H1 (cell line): ENCODE measurements around the gene YIF1A. TPM values are rescaled to one million over a fixed set of nuclear protein-coding genes. Genes with fewer than 3 reads are reported as not detected.

Source experiments
- CTCF ChIA-PET: fragments of 300-600 bp; sonication (Branson Sonifier 250); formaldehyde crosslinking; loops from one replicate; lab custom pipeline; 2021; ENCODE audit not compliant: partially characterized antibody; lab: Charles Lee
- POLR2A ChIA-PET: fragments of 300-600 bp; sonication (Branson Sonifier 250); formaldehyde crosslinking; loops from one replicate; lab custom pipeline; 2021; ENCODE audit warnings: inconsistent platforms; ENCODE audit not compliant: partially characterized antibody; lab: Charles Lee
- DNase-seq, 2 experiments: peaks; one replicate each; pipeline versions ENCODE4 v3.0.0 to v3.0.0-alpha.2; 2010 to 2022; ENCODE audit warnings: low spot score in 2 of 2, low read depth in 1 of 2, mixed read lengths in 1 of 2
- FAIRE-seq: peaks from 2 replicates; lab custom pipeline; 2011; peaks lifted over from hg19 to GRCh38; lab: Jason Lieb, UNC
- H2AFZ ChIP-seq: 2 replicates; pipeline ENCODE4 v1.8.1; 2012; ENCODE audit warnings: low read length, inconsistent platforms
- H2AK5ac ChIP-seq: 2 replicates; pipeline ENCODE4 v1.6.1; 2013; ENCODE audit warnings: low read depth, low read length
- H2BK120ac ChIP-seq: replicated peaks from 2 replicates; pipeline ENCODE3; 2013; ENCODE audit warnings: low read depth, low read length, inconsistent platforms
- H2BK12ac ChIP-seq: 2 replicates; pipeline ENCODE4 v1.6.1; 2013; ENCODE audit warnings: low read depth, low read length
- H2BK15ac ChIP-seq: 2 replicates; pipeline ENCODE4 v1.6.1; 2013; ENCODE audit warnings: low read length
- H2BK20ac ChIP-seq: 2 replicates; pipeline ENCODE4 v1.6.1; 2013; ENCODE audit warnings: low read length
- H2BK5ac ChIP-seq: 2 replicates; pipeline ENCODE4 v1.6.1; 2013; ENCODE audit warnings: low read depth, low read length
- H3K14ac ChIP-seq: 2 replicates; pipeline ENCODE4 v1.6.1; 2013; ENCODE audit warnings: inconsistent platforms; ENCODE audit not compliant: insufficient read length
- H3K18ac ChIP-seq: 2 replicates; pipeline ENCODE4 v1.6.1; 2013; ENCODE audit warnings: low read length; ENCODE audit errors: extremely low read depth
- H3K23ac ChIP-seq: 2 replicates; pipeline ENCODE4 v1.6.1; 2013; ENCODE audit warnings: inconsistent platforms; ENCODE audit not compliant: insufficient read length
- H3K23me2 ChIP-seq: 2 replicates; pipeline ENCODE4 v1.6.1; 2013; ENCODE audit warnings: low read depth, low read length
- H3K27ac ChIP-seq: 2 replicates; pipeline ENCODE4 v1.6.1; 2011; ENCODE audit warnings: low read depth, low read length, inconsistent platforms
- H3K27me3 ChIP-seq, 4 experiments: replicated peaks in 1 of 4; 1 replicate in 1 of 4; 2 replicates in 3 of 4; pipeline versions ENCODE4 v1.6.1 to v1.8.1; 2011 to 2013; ENCODE audit warnings: low read length in 3 of 4, mild to moderate bottlenecking in 3 of 4, inconsistent platforms in 2 of 4, mixed read lengths in 2 of 4, moderate library complexity in 1 of 4; ENCODE audit not compliant: control insufficient read depth in 3 of 4, insufficient read depth in 3 of 4; ENCODE audit errors: extremely low read depth in 1 of 4
- H3K36me3 ChIP-seq, 4 experiments: 2 replicates each; pipeline versions ENCODE4 v1.6.1 to v1.8.1; 2011 to 2013; ENCODE audit warnings: mild to moderate bottlenecking in 4 of 4, low read length in 3 of 4, moderate library complexity in 2 of 4, control low read depth in 1 of 4, inconsistent platforms in 1 of 4; ENCODE audit not compliant: insufficient read depth in 4 of 4, control insufficient read depth in 2 of 4
- H3K4ac ChIP-seq: replicated peaks from 2 replicates; pipeline ENCODE3; 2013; ENCODE audit warnings: low read length, low read depth, mixed read lengths, inconsistent platforms; ENCODE audit not compliant: insufficient read length
- H3K4me1 ChIP-seq, 4 experiments: replicated peaks in 1 of 4; 1 replicate in 1 of 4; 2 replicates in 3 of 4; pipeline versions ENCODE4 v1.6.1 to v1.8.1; 2011 to 2013; ENCODE audit warnings: low read length in 3 of 4, inconsistent platforms in 2 of 4, mixed read lengths in 1 of 4; ENCODE audit not compliant: insufficient read depth in 4 of 4, control insufficient read depth in 3 of 4
- H3K4me2 ChIP-seq, 2 experiments: 2 replicates each; pipeline versions ENCODE4 v1.6.1 to v1.8.1; 2011 to 2013; ENCODE audit warnings: low read depth in 2 of 2, low read length in 2 of 2, control low read depth in 1 of 2, inconsistent platforms in 1 of 2, mild to moderate bottlenecking in 1 of 2; ENCODE audit not compliant: insufficient read depth in 1 of 2
- H3K4me3 ChIP-seq, 4 experiments: fragments of 200-600, 300-600 bp in 1 of 4; sonication (generic), shearing (Covaris generic), sonication (Bioruptor Twin) in 1 of 4; 2 replicates each; pipeline versions ENCODE4 v1.5.1 to v1.8.1; 2011 to 2016; ENCODE audit warnings: low read length in 4 of 4, low read depth in 3 of 4, control low read depth in 2 of 4, inconsistent platforms in 2 of 4, mild to moderate bottlenecking in 2 of 4, mixed read lengths in 1 of 4, moderate library complexity in 1 of 4; ENCODE audit not compliant: insufficient read depth in 2 of 4; ENCODE audit errors: extremely low read depth in 1 of 4
- H3K56ac ChIP-seq: replicated peaks from 2 replicates; pipeline ENCODE3; 2013; ENCODE audit warnings: low read depth, mild to moderate bottlenecking, mixed read lengths, low read length, inconsistent platforms; ENCODE audit not compliant: insufficient read length
- H3K79me1 ChIP-seq: 2 replicates; pipeline ENCODE4 v1.6.1; 2013; ENCODE audit warnings: low read depth, low read length, control low read depth
- H3K79me2 ChIP-seq, 2 experiments: 2 replicates each; pipeline versions ENCODE4 v1.6.1 to v1.8.1; 2012 to 2013; ENCODE audit warnings: low read length in 2 of 2, mild to moderate bottlenecking in 2 of 2, inconsistent platforms in 1 of 2; ENCODE audit not compliant: insufficient read depth in 2 of 2, control insufficient read depth in 1 of 2
- H3K9ac ChIP-seq, 4 experiments: replicated peaks in 1 of 4; 1 replicate in 1 of 4; 2 replicates in 3 of 4; pipeline versions ENCODE4 v1.6.1 to v1.8.1; 2011 to 2013; ENCODE audit warnings: low read depth in 3 of 4, low read length in 3 of 4, control low read depth in 2 of 4, mild to moderate bottlenecking in 2 of 4, moderate library complexity in 2 of 4, inconsistent platforms in 1 of 4; ENCODE audit errors: extremely low read depth in 1 of 4
- H3K9me3 ChIP-seq, 2 experiments: 2 replicates each; pipeline versions ENCODE4 v1.6.1 to v1.8.1; 2012 to 2013; ENCODE audit warnings: mild to moderate bottlenecking in 2 of 2, moderate library complexity in 2 of 2, control low read depth in 1 of 2, inconsistent platforms in 1 of 2, low read depth in 1 of 2, low read length in 1 of 2, mixed read lengths in 1 of 2; ENCODE audit not compliant: insufficient read depth in 2 of 2
- H4K20me1 ChIP-seq, 2 experiments: replicated peaks in 1 of 2; 2 replicates each; pipeline versions ENCODE3 to v1.8.1; 2011 to 2013; ENCODE audit warnings: inconsistent platforms in 2 of 2, low read length in 2 of 2, mild to moderate bottlenecking in 1 of 2; ENCODE audit not compliant: insufficient read depth in 2 of 2, control insufficient read depth in 1 of 2
- H4K5ac ChIP-seq: 2 replicates; pipeline ENCODE4 v1.6.1; 2013; ENCODE audit warnings: low read length, low read depth, mixed read lengths, inconsistent platforms; ENCODE audit not compliant: insufficient read length
- H4K8ac ChIP-seq: 2 replicates; pipeline ENCODE4 v1.8.0; 2013; ENCODE audit warnings: mild to moderate bottlenecking, moderate library complexity, low read length, inconsistent platforms; ENCODE audit not compliant: insufficient read depth; ENCODE audit errors: extremely low read depth
- H4K91ac ChIP-seq: replicated peaks from 2 replicates; pipeline ENCODE3; 2013; ENCODE audit warnings: low read length, mixed read lengths, inconsistent platforms; ENCODE audit not compliant: insufficient read length
- BRCA1 ChIP-seq: IDR thresholded peaks from 2 replicates; pipeline ENCODE4 v1.6.1; 2012; ENCODE audit warnings: low read depth, low read length, improper control_type of control experiment
- CTBP2 ChIP-seq: IDR thresholded peaks from 2 replicates; pipeline ENCODE4 v1.7.0; 2011; ENCODE audit warnings: borderline replicate concordance, mild to moderate bottlenecking, moderate library complexity, mixed read lengths, low read length; ENCODE audit not compliant: insufficient read depth, insufficient read length
- EZH2 ChIP-seq: fragments of 200-600 bp; sonication (generic); IDR thresholded peaks from 2 replicates; pipeline ENCODE4 v1.7.1; 2012; ENCODE audit warnings: low read depth, mild to moderate bottlenecking, moderate library complexity, low read length, inconsistent platforms; ENCODE audit not compliant: severe bottlenecking
- HDAC2 ChIP-seq, 2 experiments: fragments of 300-600 bp in 1 of 2; sonication (generic) in 1 of 2; IDR thresholded peaks; 2 replicates each; pipeline ENCODE4 v1.6.1; 2011 to 2012; ENCODE audit warnings: low read depth in 2 of 2, low read length in 2 of 2, mild to moderate bottlenecking in 2 of 2, moderate library complexity in 2 of 2, borderline replicate concordance in 1 of 2, inconsistent platforms in 1 of 2
- JUND ChIP-seq: IDR thresholded peaks from 2 replicates; pipeline ENCODE4 v1.6.1; 2011; ENCODE audit warnings: mild to moderate bottlenecking, improper control_type of control experiment, low read length
- RAD21 ChIP-seq, 2 experiments: IDR thresholded peaks in 1 of 2; conservative IDR thresholded peaks in 1 of 2; 2 replicates each; pipeline ENCODE4 v1.6.1; 2011; ENCODE audit warnings: low read depth in 2 of 2, low read length in 2 of 2, improper control_type of control experiment in 1 of 2, inconsistent platforms in 1 of 2, mild to moderate bottlenecking in 1 of 2, moderate library complexity in 1 of 2
- RNF2 ChIP-seq: fragments of 200-900, 300-1000 bp; sonication (generic); IDR thresholded peaks from 2 replicates; pipeline ENCODE4 v1.7.1; 2016; ENCODE audit warnings: borderline replicate concordance, low read depth, mild to moderate bottlenecking, antibody characterized with exemption, low read length; ENCODE audit not compliant: poor library complexity, severe bottlenecking; ENCODE audit errors: missing control alignments
- RXRA ChIP-seq: IDR thresholded peaks from 2 replicates; pipeline ENCODE4 v1.6.1; 2011; ENCODE audit warnings: low read depth, mild to moderate bottlenecking, low read length, moderate library complexity; ENCODE audit not compliant: insufficient read depth
- SIN3A ChIP-seq, 2 experiments: IDR thresholded peaks in 1 of 2; conservative IDR thresholded peaks in 1 of 2; 2 replicates each; pipeline ENCODE4 v1.6.1; 2011 to 2012; ENCODE audit warnings: low read length in 2 of 2, improper control_type of control experiment in 1 of 2, low read depth in 1 of 2, mild to moderate bottlenecking in 1 of 2
- USF2 ChIP-seq: IDR thresholded peaks from 2 replicates; pipeline ENCODE4 v1.6.1; 2011; ENCODE audit warnings: low read length, improper control_type of control experiment
- whole genome bisulfite sequencing, 2 experiments: shearing (Covaris generic) in 1 of 2; methylation state at CpG; one replicate each; pipeline versions ENCODE4 v1.1.6 to v1.1.7; 2013 to 2015; ENCODE audit warnings: low lambda C conversion rate in 2 of 2, mixed read lengths in 2 of 2, inconsistent platforms in 1 of 2, low coverage in 1 of 2, missing lambda C conversion rate in 1 of 2; ENCODE audit not compliant: insufficient replicate concordance in 2 of 2, insufficient coverage in 1 of 2, insufficient read length in 1 of 2; ENCODE audit errors: extremely low coverage in 1 of 2, missing lambda C conversion rate in 1 of 2; 5-methylcytosine and 5-hydroxymethylcytosine counted together
- polyA plus RNA-seq, 7 experiments: library from polyadenylated mRNA; depleted of rRNA in 3 of 7; stranded (reverse) in 5 of 7; unstranded in 2 of 7; fragments of >200 nt in 5 of 7; fragments of 200-250 nt in 2 of 7; gene quantifications; 1 replicate in 5 of 7; 2 replicates in 1 of 7; 4 replicates in 1 of 7; pipeline versions ENCODE4 v1.2.1 to v1.2.3, GENCODE V29; 2011 to 2013; ENCODE audit warnings: missing spikeins in 2 of 7, mixed read lengths in 2 of 7
- total RNA-seq: library from RNA; stranded (reverse); fragmentation: NEBNext Ultra II Directional; extraction: Animal tissue kit (Norgen Biotek cat#: 25700); gene quantifications from 2 replicates; pipeline ENCODE4 v1.2.1, GENCODE V29; 2021

The YIF1A gene
- total and polyA plus RNA-seq, 2 of the 8 experiments (the other 6 are each of a cell fraction or from before 2014, with no cell fraction given): 70.1 to 178 TPM

- H2BK120ac ChIP-seq: no peak overlapping the region
- H2BK20ac ChIP-seq: no peak overlapping the region
- H3K14ac ChIP-seq: no peak overlapping the region
- FAIRE-seq (no peak), DNase-seq (no peak)
- 0 out of 7 replicates have a peak, but pooled peaks cover 0 to 2% (median under 1%) of the 10 kb centered on the region in 4 experiments for H3K27me3 ChIP-seq
- H3K4me1 ChIP-seq: peaks cover 0 to 8% (median 3%) of the 10 kb centered on the region in 4 experiments; a peak in 5 of 7 replicates
- H3K23ac ChIP-seq: no peak overlapping the region
- no peak overlapping the region for H2BK5ac ChIP-seq
- H3K79me1 ChIP-seq: peaks cover 6% of the 10 kb centered on the region; the same call in 1 of the 2 replicates
- no peak overlapping the region for H3K9ac ChIP-seq
- no peak overlapping the region for H3K4me3 ChIP-seq
- no peak overlapping the region for H3K4ac ChIP-seq
- no peak overlapping the region for H3K4me2 ChIP-seq
- H3K79me2 ChIP-seq: peaks cover 0 to 13% of the 10 kb centered on the region in 2 experiments; a peak in 2 of 4 replicates
- POLR2A ChIA-PET: interaction anchor here (0.6 kb wide), 1 partner anchor 764 kb away, joined by 3 read pairs; no protein-coding TSS in a partner anchor
- 89% methylated on average over 1 of the region's 1 CpG; no CpG with 5 or more reads in 1 of the 2 experiments for WGBS, 2 experiments
- H3K27ac ChIP-seq: no peak overlapping the region
- no peak overlapping the region for H3K56ac ChIP-seq
- no peak overlapping the region for H2BK12ac ChIP-seq
- H3K23me2 ChIP-seq: peaks cover 5% of the 10 kb centered on the region
- no peak overlapping the region for H2BK15ac ChIP-seq
- H3K18ac ChIP-seq: no peak overlapping the region
- H4K20me1 ChIP-seq: peaks cover 0 to 4% of the 10 kb centered on the region in 2 experiments
- CTCF ChIA-PET: interaction anchor here (0.8 to 1.5 kb wide), 2 partner anchors 39 to 52 kb away, joined by 4 read pairs; no protein-coding TSS in a partner anchor
- H3K9me3 ChIP-seq: no peaks in the 10 kb centered on the region
- H2AFZ ChIP-seq: no peak overlapping the region
- H2AK5ac ChIP-seq: no peak overlapping the region
- peaks cover 4 to 32% (median 15%) of the 10 kb centered on the region in 4 experiments for H3K36me3 ChIP-seq
- H4K8ac ChIP-seq: no peak overlapping the region
- no peak overlapping the region for H4K91ac ChIP-seq
- no peak overlapping the region for H4K5ac ChIP-seq
- TF ChIP-seq EZH2: no peak
- no peak for TF ChIP-seq BRCA1
- TF ChIP-seq JUND: no peak
- TF ChIP-seq SIN3A (conservative IDR thresholded peaks at IDR 0.05 in 1 of 2, IDR thresholded peaks at IDR 0.05 in 1 of 2; ENCODE audit: low read depth in 1 of 2, low read length in 2 of 2): no peak
- TF ChIP-seq RAD21 (IDR thresholded peaks at IDR 0.05 in 1 of 2, conservative IDR thresholded peaks at IDR 0.05 in 1 of 2; ENCODE audit: low read depth in 2 of 2, low read length in 2 of 2): no peak
- TF ChIP-seq USF2: no peak
- no peak for TF ChIP-seq RXRA
- TF ChIP-seq RNF2: no peak
- TF ChIP-seq HDAC2 (IDR thresholded peaks at IDR 0.05; ENCODE audit: borderline replicate concordance in 1 of 2, low read depth in 2 of 2, low read length in 2 of 2): no peak
- TF ChIP-seq CTBP2: no peak
These were observed 14.7 kb downstream of the YIF1A start for GRCh38 chr11:66274219-66274618.
